SH-SY5Y (cell line): Measurements from ENCODE around the gene VAV2.

Source experiments
- GATA2 ChIP-seq: IDR thresholded peaks from 2 replicates; pipeline ENCODE4 v1.6.1; 2011; ENCODE audit warnings: mild to moderate bottlenecking, low read depth, low read length
- GATA3 ChIP-seq: IDR thresholded peaks from 2 replicates; pipeline ENCODE4 v1.6.1; 2011; ENCODE audit warnings: low read depth, mild to moderate bottlenecking, low read length, moderate library complexity

VAV2 gene

DNA sequence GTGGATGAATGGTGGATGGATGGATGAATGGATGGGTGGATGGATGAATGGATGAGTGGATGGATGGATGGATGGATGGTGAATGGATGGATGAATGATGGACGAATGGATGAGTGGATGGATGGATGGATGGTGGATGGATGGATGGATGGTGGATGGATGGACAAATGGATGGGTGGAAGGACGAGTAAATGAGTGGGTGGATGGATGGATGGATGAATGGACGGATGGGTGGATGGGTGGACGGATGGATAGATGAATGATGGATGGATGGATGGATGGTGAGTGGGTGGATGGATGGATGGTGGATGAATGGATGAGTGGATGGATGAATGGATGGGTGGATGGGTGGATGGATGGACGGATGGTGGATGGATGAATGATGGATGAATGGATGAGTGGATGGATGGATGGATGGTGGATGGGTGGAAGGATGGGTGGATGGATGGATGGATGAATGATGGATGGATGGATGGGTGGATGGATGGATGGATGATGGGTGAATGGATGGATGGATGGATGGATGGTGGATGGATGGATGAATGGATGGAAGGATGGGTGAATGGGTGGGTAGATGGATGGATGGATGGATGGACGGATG, 58.6 kb downstream of the VAV2 start:
- TF ChIP-seq GATA2 (no peak), GATA3 (no peak)

GRCh38 chr9:133932633-133933032, 59.5 kb downstream of the VAV2 start:
- TF ChIP-seq GATA2 (no peak), GATA3 (no peak)

DNA sequence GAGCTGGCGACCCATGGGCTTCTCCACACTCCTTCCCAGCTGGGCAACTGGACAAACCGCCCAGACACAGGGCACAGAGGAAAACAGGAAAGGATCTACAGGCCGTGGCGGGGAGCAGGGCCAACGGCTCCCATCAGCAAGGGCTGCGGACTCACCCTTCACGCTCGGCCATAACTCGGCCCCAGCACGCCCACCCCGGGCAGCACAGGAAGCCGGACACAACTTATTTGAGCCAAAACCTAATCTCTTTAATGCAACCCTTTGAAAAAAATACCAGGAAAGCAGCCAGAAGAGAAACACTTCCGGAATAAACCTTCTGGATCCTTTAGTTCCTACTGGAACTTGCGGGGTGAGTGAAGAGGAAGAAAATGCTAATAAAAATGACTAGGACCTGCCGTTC, 59.9 kb downstream of the VAV2 start:
- TF ChIP-seq GATA2, result no peak
- no peak for TF ChIP-seq GATA3

GRCh38 chr9:133930682-133931485, 61.2 kb downstream of the VAV2 start:
- no peak for TF ChIP-seq GATA2
- no peak for TF ChIP-seq GATA3

DNA sequence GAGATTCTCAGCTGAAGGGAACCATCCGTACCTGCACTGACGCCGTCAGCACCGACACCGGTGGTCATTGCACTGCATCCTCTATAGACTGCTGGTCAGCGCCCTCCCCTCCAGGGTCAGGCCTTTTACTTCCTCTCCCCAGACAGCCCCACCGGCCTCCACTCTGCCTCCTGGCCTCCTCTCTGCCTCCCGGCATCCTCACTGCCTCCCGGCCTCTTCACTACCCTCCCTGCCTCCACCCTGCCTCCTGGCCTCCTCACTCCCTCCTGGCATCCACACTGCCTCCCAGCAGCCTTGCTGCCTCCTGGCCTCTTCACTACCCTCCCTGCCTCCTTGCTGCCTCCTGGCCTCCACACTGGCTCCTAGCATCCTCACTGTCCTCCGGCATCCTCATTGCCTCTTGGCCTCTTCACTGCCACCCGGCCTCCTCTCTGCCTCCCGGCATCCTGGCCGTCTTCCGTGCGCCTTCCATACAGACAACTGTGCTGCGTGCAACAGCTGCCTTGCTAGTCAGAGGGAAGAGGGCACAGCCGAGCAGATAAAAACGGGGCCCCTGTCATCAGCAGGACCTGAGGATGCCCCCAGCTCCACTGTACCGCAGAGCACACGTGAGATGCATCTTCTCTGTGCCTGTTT, 62.0 kb downstream of the VAV2 start:
- no peak for TF ChIP-seq GATA2
- no peak for TF ChIP-seq GATA3

DNA sequence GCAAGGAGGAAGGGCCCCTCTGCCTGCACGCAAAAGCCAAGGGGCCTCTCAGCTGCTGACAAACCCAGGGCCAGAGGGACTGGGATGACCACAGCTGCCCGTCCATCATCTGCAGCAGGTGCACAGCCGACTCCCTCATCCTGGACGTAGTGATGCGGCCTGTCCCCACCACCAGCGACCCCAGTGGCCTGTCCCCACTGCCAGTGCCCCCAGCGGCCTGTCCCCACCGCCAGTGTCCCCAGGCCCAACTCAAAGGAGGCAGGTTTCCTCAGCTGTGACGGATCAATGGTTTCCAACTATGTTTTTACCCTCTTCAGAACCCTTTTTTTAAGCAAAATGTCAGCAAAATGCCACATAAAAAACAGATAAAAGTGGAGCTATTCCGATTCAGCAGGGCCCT, 62.5 kb downstream of the VAV2 start:
- TF ChIP-seq GATA3 (no peak), GATA2 (no peak)

DNA sequence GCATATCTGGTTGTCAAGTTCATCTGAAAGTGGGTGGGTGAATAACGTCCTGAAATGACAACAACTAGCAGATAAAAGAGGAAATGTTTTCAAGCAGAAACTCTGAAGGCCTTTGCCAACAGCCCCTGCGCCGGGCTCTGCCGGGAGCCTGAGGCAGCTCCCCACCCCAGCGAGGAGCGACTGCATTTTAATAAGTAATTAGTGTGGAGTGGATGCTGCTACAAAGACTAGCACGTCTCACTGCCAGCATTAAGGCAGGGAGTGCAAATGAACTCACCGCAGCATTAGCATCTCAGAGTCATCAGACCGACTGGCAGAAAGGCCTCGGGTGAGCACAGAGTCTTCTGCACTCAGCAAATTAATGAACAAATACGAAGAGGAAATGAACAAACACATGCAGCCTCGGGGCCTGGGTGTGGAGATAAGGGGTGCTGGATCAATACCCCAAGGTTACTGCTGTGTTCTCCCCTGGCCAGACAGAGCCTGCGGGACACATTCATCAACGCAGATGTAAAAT, 63.8 kb downstream of the VAV2 start:
- TF ChIP-seq GATA2, result peak; percentile 75
- no peak for TF ChIP-seq GATA3

DNA sequence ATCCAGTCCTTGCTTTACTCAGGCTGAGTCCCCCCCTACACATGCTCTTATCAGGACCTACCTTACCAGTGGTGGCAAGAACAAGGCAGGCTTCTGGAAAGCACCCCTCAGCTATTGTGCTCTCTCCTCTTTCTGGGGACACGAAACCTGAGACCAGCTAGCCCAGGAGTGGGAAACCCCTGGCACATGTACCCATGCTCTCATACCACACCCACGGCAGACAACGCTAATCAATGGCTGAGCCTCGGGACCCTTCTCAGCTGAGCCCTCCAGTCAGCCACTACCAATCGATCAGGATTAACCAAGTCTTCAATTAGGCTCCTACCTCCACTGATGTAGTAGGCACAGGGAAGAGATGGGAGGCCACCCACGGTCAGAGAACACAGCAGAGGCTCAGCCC, 65.1 kb downstream of the VAV2 start:
- TF ChIP-seq GATA2 (no peak), GATA3 (no peak)

DNA sequence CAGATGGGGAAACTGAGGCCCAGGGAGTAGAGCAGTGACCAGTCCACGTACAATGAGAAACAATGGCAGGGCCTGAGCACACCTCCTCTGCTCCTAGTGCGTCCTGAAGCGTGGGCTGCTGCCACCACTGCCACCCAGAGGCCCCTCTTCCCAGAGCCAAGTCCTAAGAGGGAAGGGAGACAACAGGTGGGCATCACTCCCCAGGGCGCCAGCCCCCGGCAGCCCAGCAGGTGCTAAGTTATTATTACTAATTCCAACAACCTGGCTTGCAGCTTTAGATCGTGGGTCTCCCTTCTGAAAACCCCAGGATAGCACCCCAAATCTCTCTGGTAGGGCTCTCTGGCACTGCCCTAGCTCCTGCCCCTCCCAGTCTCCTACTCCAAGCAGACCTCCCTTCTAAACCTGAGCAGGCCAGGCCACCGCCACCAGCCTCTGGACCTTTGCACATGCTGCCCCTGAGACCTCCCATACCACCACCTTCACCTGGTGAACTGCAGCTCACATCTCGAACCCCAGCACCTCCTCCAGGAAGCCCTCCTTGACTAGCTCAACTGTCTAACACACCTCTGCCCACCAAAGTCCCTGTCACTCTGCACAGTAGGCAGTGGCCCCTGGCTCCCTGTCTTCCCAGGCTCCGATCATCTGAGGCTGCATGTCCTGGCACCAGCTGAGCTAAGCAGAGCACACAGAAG, 65.8 kb downstream of the VAV2 start:
- no peak for TF ChIP-seq GATA3
- TF ChIP-seq GATA2, result no peak

GRCh38 chr9:133924453-133924852, 67.7 kb downstream of the VAV2 start:
- TF ChIP-seq GATA2, result no peak
- no peak for TF ChIP-seq GATA3

- TF ChIP-seq GATA2 (no peak), GATA3 (no peak)
Observed at GRCh38 chr9:133921866-133922265, 70.3 kb downstream of the VAV2 start.

- no peak for TF ChIP-seq GATA3
- no peak for TF ChIP-seq GATA2
Observed at GRCh38 chr9:133920471-133920870, 71.7 kb downstream of the VAV2 start.

DNA sequence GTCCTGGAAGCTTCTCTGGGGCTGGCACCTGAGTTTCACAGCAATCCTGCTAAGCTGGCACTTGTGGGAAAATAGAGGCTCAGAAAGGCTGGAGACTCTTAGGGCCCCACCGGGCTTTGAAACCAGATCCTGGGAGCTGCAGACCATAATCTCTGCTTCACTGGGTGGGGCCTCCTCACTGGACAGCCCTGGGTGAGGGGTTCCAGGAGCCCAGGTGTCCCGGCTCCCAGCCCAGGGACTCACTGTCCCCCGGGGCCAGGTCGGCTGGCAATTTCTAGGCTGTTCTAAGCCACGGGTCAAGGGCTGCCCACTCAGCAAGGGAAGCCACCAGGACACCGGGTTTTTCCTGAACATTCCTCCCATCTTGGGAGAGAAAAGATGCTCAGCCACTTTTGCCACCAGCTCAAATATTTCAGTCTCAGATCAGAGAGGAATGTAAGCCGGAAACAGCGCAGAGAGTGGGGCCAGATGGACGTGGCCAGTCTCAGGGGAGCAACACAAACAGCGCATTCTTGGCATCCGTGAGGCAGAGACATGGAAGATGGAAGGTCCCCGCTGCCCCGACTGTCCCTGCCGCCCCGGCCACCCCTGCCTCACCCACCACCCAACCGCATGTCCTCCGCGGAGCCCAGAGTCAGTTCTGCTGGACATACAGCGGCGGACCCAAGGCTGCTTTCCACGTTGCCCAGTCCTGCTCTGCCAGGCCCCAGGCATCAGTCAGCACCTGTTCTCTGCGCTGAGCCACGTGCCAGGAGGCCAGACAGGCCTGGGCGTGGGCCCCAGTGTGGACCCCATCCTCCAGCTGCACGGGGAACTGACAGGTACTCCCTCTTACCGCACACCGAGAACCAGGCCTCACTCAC, 72.6 kb downstream of the VAV2 start:
- no peak for TF ChIP-seq GATA3
- no peak for TF ChIP-seq GATA2
